Thyroid gland (tissue), 4 donors: ENCODE measurements around the gene SMG1. TPM values are rescaled to one million over a fixed set of nuclear protein-coding genes. Genes with fewer than 3 reads are reported as not detected.
A peak's percentile ranks its signal among the peaks of the same experiment; 100 is the strongest.

Source experiments
- DNase-seq, 2 donors: peaks; one replicate each; pipeline ENCODE4 v3.0.0-alpha.2; 2019
- H3K27ac ChIP-seq, 3 donors: fragments of 200-600 bp; sonication (generic); 1 replicate in 2 of 3; 2 replicates in 1 of 3; pipeline ENCODE4 v1.5.1; 2016 to 2019; ENCODE audit warnings: mild to moderate bottlenecking in 1 of 3, moderate library complexity in 1 of 3
- H3K27me3 ChIP-seq: fragments of 200-600 bp; sonication (generic); one replicate; pipeline ENCODE4 v1.5.1; 2019
- H3K36me3 ChIP-seq, 2 donors: fragments of 200-600 bp; sonication (generic); one replicate each; pipeline ENCODE4 v1.5.1; 2016 to 2019
- H3K4me1 ChIP-seq, 2 donors: fragments of 200-600 bp; sonication (generic); one replicate each; pipeline ENCODE4 v1.5.1; 2017 to 2019
- H3K4me3 ChIP-seq, 3 donors: fragments of 200-600 bp; sonication (generic); replicated peaks in 1 of 3; 1 replicate in 2 of 3; 2 replicates in 1 of 3; pipeline ENCODE4 v1.5.1; 2016; ENCODE audit warnings: mild to moderate bottlenecking in 1 of 3
- H3K9me3 ChIP-seq: fragments of 200-600 bp; sonication (generic); one replicate; pipeline ENCODE4 v1.5.1; 2017
- CTCF ChIP-seq, 6 experiments: fragments of 200-600 bp in 3 of 6; fragments of 450-650 bp in 3 of 6; sonication (generic) in 3 of 6; IDR thresholded peaks; one replicate each; pipeline ENCODE4 v1.5.1; 2016 to 2019; ENCODE audit warnings: antibody characterized with exemption in 6 of 6, mild to moderate bottlenecking in 2 of 6, inconsistent platforms in 1 of 6, moderate library complexity in 1 of 6
- POLR2A ChIP-seq, 2 donors: fragments of 450-650 bp; IDR thresholded peaks; one replicate each; pipeline ENCODE4 v1.6.1; 2017; ENCODE audit warnings: antibody characterized with exemption in 2 of 2, mild to moderate bottlenecking in 2 of 2, moderate library complexity in 1 of 2
- WGBS, 2 donors: methylation state at CpG; one replicate each; pipeline ENCODE4 v1.1.5; 2017; 5-methylcytosine and 5-hydroxymethylcytosine counted together
- intact Hi-C: fragments of 100-400 bp; cut with DNase I; formaldehyde crosslinking; loops from one replicate; pipeline ENCODE4 v1.15.1; 2023
- total RNA-seq, 4 donors: library from RNA; depleted of rRNA; stranded (reverse); fragments of >200 nt; gene quantifications; one replicate each; pipeline ENCODE4 v1.2.3, GENCODE V29; 2016

The SMG1 gene
- total RNA-seq, 4 donors from 2014 or later = 106 to 156 (median 125) TPM

GRCh38 chr16:18839555-18839954, 86.7 kb downstream of the SMG1 start:
- intact Hi-C loops = no loop called here
- Histone ChIP-seq H3K36me3 (peaks cover 68 to 74% of the 10 kb centered on the region in 2 donors), H3K27me3 (no peaks in the 10 kb centered on the region), H3K4me3 (no peak overlapping the region), H3K9me3 (no peaks in the 10 kb centered on the region), H3K4me1 (no peaks in the 10 kb centered on the region), H3K27ac (no peak overlapping the region)
- DNase-seq = peak; percentile 14 to 40
- 54 to 69% methylated on average over 6 of the region's 6 CpGs for WGBS, 2 donors
- TF ChIP-seq POLR2A (IDR thresholded peaks at IDR 0.05) = no peak

GRCh38 chr16:18836702-18837101, 89.5 kb downstream of the SMG1 start:
- no peak for DNase-seq
- Histone ChIP-seq H3K27ac (no peak overlapping the region), H3K4me3 (no peak overlapping the region), H3K4me1 (no peaks in the 10 kb centered on the region), H3K36me3 (peaks cover 70 to 86% of the 10 kb centered on the region in 2 donors), H3K9me3 (no peaks in the 10 kb centered on the region), H3K27me3 (no peaks in the 10 kb centered on the region)
- TF ChIP-seq POLR2A (IDR thresholded peaks at IDR 0.05) (no peak), CTCF (IDR thresholded peaks at IDR 0.05) (no peak)
- intact Hi-C loops = no loop called here

GRCh38 chr16:18834864-18835263, 91.3 kb downstream of the SMG1 start:
- no peaks in the 10 kb centered on the region for H3K27me3 ChIP-seq
- H3K4me1 ChIP-seq = no peaks in the 10 kb centered on the region
- TF ChIP-seq CTCF (IDR thresholded peaks at IDR 0.05) (no peak), POLR2A (IDR thresholded peaks at IDR 0.05) (no peak)
- WGBS, 2 donors = 82 to 85% methylated on average over 4 of the region's 4 CpGs
- H3K36me3 ChIP-seq = peaks cover 84 to 89% of the 10 kb centered on the region in 2 donors
- H3K4me3 ChIP-seq = no peak overlapping the region
- DNase-seq = no peak
- intact Hi-C loops = no loop called here
- no peaks in the 10 kb centered on the region for H3K9me3 ChIP-seq
- no peak overlapping the region for H3K27ac ChIP-seq

GRCh38 chr16:18833707-18834505, 92.3 kb downstream of the SMG1 start:
- peaks cover 88 to 91% of the 10 kb centered on the region in 2 donors for H3K36me3 ChIP-seq

GRCh38 chr16:18832613-18833012, 93.6 kb downstream of the SMG1 start:
- TF ChIP-seq CTCF (IDR thresholded peaks at IDR 0.05) = no peak
- no peak for TF ChIP-seq POLR2A (IDR thresholded peaks at IDR 0.05)
- Histone ChIP-seq H3K27me3 (no peaks in the 10 kb centered on the region), H3K4me1 (no peaks in the 10 kb centered on the region), H3K27ac (no peak overlapping the region), H3K9me3 (no peaks in the 10 kb centered on the region), H3K4me3 (no peak overlapping the region), H3K36me3 (peaks cover 86 to 90% of the 10 kb centered on the region in 2 donors)
- intact Hi-C loops = no loop called here
- WGBS, 2 donors = 92 to 93% methylated on average over 8 of the region's 8 CpGs
- DNase-seq = no peak

More at GRCh38 chr16:18833707-18834505, 92.3 kb downstream of the SMG1 start:
- Histone ChIP-seq H3K4me3 (no peak overlapping the region), H3K27me3 (no peaks in the 10 kb centered on the region), H3K27ac (no peak overlapping the region), H3K4me1 (no peaks in the 10 kb centered on the region), H3K9me3 (no peaks in the 10 kb centered on the region)
- WGBS, 2 donors = 93% methylated on average over 9 of the region's 9 CpGs
- TF ChIP-seq CTCF (IDR thresholded peaks at IDR 0.05) (no peak), POLR2A (IDR thresholded peaks at IDR 0.05) (no peak)
- no peak for DNase-seq
- intact Hi-C loops = no loop called here
